Iris pigment epithelial cell (primary cell): ENCODE measurements around the gene LCP1.
A peak's percentile ranks its signal among the peaks of the same experiment; 100 is the strongest.
"Not testable (repeated sequence)": the region's sequence is repeated elsewhere in the genome, so short reads cannot be mapped to it uniquely, and the experiment has no call there.

ENCODE experiments used
- DNase-seq: peaks from one replicate; pipeline ENCODE4 v3.0.0-alpha.2; 2011; ENCODE audit warnings: low read depth

Gene LCP1

GRCh38 chr13:46181840-46182490, at the start of gene LCP1:
Gene LCP1, minus strand, starts transcription at chr13:46182177. Its CDS starts 22,515 bp downstream, at chr13:46159662.
- no peak for DNase-seq

GRCh38 chr13:46229251-46229650, 47.3 kb upstream of the LCP1 start:
- DNase-seq, result no peak

DNA sequence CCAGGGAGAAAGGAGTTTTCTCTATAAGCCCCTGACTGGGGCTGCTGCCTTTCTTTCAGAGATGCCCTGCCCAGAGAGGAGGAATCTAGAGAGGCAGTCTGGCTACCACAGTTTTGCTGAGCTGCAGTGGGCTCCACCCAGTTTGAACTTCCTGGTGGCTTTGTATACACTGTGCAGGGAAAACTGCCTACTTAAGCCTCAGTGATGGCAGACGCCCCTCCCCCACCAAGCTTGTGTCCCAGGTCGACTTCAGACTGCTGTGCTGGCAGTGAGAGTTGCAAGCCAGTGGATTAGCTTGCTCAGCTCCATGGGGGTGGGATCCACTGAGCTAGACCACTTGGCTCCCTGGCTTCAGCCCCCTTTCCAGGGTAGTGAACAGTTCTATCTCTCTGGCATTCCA, 38.3 kb upstream of the LCP1 start:
- not testable (repeated sequence) for DNase-seq

DNA sequence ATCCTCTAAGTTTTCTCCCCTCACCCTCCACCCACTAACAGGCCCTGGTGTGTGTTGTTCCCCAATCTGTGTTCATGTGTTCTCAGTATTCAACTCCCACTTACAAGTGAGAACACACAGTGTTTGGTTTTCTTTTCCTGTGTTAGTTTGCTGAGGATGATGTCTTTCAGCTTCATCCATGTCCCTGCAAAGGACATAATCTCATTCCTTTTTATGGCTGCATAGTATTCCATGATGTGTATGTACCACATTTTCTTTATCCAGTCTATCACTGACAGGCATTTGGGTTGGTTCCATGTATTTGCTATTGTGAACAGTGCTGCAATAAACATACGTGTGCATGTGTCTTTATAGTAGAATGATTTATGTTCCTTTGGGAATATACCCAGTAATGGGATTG, 32.8 kb upstream of the LCP1 start:
- not testable (repeated sequence) for DNase-seq

GRCh38 chr13:46213242-46213641, 31.3 kb upstream of the LCP1 start:
- DNase-seq, result no peak

DNA sequence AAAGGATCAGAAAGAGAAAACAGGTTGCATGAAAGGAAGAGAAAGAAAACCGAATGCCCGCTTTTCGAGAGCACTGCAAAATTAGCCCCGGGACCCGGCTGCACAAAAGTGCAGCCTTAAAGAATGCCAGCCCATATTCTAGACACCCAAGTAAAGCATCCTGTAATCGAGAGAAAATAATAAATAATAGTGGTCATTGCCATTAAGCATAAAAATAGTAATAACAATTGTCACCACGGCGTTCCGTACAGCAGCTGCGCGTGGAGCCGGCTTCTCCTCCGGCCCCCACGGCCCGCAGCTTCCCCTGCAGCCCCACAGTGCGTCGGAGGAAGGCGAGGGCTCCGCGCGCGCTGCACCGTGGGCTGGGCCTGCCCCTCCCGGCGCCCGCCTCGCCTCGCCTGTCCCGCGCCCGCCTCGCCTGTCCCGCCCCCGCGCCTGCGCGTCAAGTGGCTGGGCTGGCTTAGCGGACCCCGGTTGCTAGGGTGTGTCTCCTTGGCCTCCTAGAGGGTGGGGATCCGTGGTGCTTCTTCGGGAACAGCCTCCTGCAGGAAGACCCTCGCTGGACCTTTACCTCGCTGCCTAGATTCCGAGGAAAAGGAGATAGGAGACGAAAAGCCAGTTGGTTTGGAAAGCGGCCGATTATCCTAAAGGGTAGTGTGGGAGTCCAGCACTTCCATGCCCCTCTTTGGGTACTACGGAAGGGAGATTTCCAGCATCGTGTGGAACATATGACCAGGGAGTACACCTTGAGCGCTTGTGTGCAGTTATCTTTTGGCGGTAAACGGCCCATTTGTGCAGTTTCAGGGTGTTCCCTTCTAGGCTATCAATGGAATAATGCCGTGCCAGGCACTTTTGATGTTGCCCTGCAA, 29.7 kb upstream of the LCP1 start, which contains the start of gene LRRC63:
LRRC63 (plus strand) TSS at position 446 of the 869 bp plus-strand sequence. CDS start 1,107 bp downstream, outside the sequence.
- peak; percentile 14 for DNase-seq

- no peak for DNase-seq
These were observed 29.1 kb upstream of the LCP1 start for GRCh38 chr13:46211116-46211482.

GRCh38 chr13:46210362-46211083, 28.5 kb upstream of the LCP1 start:
- DNase-seq, result no peak

DNA sequence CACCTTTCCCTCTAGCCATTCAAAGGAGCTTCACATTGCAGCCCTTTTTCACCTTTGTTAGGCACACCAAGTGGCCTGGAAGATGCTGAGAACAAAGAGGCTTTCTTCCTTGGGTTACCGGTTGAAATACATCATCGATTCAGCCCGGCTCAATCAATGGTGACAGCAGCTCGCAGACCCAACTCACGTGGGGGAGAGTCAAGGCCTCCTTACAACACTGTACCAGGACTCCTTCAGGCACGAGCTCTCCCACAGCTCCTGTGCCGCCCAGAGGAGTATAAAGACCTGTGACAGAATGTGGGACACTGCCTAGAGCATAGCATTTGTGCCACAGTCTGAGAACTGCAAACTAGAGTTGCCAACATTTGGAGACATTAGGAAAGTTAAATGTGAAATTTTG, 25.9 kb upstream of the LCP1 start:
- DNase-seq, result no peak

GRCh38 chr13:46206143-46206542, 24.2 kb upstream of the LCP1 start:
- no peak for DNase-seq

DNA sequence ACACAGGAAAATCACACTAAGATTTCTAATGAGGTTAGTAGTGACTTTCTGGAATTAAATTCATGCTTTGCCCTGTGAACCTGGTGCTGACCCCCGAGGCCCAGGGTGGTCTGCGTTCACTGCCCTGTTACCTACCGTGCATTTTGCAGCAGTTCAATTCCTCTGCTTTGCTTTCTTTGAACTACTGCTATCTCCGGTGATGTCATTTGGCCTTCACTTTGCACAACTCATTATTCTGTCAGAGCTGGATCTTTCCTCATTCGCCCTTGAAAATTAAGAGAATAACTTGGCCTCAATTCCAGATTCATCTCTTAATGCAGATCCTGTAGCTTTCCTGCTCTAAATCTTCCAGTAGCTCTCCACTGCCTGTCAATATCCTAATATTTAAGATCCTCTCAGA, 21.0 kb upstream of the LCP1 start:
- DNase-seq, result no peak

DNA sequence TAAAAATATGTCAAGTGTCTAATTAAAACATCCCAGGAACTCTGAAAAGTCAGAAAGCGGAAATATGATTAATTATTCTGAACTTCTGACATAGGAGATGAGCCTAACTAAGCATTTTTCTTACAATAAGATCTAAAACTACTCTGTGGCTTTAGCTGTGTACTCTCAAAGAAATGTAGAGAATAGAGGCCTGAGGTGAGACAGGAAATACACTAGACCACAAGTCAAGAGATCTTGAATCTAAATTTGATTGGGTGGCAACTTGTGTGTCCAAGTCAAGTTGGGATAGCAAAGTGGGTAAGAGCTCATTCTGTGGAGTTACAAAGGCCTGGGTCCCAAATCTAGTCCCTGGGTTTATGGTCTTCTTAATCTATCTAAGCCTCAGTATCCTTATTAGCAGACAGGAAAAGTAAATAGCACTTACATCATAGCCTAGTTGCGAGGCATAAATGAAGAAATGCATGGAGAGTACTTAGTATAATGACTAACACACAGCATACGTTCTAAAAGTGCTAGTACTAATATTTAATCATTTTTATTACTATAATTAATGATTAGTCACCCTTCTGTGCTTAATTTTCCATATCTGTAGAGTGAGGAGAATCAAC, 20.3 kb upstream of the LCP1 start:
- DNase-seq, result no peak

DNA sequence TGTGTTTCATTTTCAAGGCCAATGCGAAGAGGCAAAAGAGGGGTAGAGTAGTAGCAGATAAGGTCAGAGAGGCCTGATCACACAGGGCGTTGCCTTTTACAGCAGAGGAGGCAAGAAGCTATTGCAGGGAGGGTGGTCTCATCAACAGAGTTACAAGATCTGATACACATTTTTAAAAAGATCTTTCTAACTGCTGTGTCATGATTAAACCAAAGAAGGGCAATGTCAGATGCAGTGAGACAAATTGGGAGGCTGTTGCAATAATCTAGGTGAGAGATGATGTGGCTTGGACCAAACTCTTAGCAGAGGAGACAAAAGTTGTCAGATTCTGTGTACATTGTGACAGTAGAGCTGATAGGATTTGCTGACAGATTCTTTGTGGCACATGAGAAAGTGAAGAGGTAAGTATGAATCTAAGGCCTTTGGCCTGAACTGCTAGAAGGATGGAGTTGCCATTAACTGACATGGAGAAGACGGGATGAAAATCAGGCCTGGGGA, 16.8 kb upstream of the LCP1 start:
- DNase-seq, result no peak

DNA sequence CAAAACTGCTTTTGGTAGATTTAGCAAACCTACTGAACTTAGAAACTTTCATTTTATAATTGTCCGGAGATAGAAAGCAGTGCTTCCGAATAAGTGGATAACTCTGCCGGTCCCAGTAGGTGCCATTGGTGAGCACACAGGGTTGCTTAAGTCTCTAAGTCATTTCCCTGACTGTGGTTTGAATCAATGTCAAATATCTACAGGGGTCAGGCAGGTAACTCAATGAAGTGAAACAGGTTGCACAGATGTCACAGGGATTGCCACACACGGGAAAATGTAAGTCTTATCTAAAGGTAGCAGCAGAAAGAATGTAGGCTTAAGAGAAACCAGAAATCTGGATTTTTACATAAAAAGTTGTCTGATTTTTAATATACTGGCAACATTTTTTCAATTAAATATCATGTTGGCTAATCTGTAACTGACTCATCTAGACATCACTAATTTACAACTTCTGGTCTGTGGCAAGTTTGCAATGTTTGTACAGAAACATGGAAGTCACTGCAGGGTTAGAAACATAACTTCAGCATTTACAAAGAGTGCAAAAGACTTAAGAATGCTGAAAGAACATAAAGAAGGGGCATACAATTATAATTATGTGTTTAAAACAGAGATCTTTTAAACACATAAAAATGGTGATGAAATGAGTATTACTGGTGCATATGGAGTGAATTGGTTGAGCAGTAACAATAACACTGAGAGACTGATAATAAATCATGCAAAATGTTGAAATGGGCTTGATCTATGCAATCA, 15.5 kb upstream of the LCP1 start:
- no peak for DNase-seq

- no peak for DNase-seq
These were observed 13.0 kb upstream of the LCP1 start for GRCh38 chr13:46195016-46195415.

- DNase-seq, result no peak
These were observed 10.4 kb upstream of the LCP1 start for GRCh38 chr13:46192412-46192811.

- no peak for DNase-seq
These were observed 3.7 kb upstream of the LCP1 start for GRCh38 chr13:46185634-46186033.

GRCh38 chr13:46184277-46184699, 2.3 kb upstream of the LCP1 start:
- peak; percentile 15 for DNase-seq

DNA sequence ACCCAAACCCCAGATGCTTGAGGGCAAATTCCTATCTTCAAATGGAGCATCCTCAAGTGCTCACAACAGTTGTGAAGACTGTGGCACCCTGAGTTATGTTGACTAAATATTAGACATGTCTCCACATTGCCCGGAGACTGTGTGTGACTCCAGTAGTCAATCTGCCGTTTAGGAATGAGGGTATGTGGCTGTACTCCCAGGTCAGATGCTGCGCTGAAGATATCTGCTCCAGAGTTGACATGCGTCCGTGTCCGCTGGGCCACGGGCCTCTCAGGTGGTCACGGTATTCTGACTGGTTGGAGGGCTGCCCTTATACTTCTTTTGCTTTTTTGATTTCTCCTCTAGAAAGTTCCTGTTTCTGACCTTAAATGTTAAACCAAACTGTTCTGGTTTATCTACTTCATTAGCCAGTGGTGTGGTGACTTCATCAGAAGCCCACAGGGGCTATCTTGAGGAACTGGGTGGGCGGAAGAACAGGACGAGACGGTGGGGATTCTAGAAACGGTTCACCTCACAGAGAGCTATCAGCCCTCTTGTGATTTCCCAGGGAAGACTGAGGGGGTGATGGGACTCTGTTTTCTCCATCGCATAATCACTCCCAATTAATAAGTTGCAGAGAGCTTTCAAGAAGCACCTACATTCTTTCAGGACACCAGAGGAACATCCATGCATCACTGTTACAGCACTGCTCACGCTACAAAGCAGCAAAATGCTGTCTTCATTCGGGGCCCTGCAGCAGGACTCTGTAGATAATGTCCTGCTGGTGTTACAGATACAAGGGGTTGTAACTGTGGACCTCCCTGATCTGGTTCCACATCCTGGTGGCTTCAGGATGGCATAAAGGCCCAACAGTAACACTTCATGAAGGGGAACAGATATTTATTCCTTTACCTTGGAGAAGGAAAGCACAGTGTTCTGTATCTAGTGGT, 1.3 kb upstream of the LCP1 start:
- DNase-seq, result no peak

DNA sequence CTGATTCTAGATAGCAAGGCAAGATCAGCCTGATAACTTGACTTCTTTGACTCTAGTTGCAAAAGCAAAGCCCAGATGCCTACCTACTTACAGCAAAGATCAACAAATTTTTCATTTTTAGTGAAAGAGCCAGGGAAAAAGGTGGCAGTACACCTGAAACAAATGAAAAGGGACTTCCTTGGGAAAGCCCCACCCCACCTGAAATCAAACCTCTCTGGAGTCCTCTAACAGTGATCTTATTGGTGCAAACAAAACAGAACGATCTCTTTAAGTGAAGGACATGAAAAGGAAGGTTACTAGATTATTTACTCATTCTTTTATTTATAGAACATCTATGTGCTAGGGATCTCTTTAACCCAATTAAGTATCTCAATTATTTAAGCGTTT, 507 bp upstream of the LCP1 start:
- no peak for DNase-seq
